WERI-Rb-1 (cell line): ENCODE results near the gene PTPN1.

Source experiments
- DNase-seq: peaks from one replicate; pipeline ENCODE4 v3.0.0-alpha.2; 2020
- H3K27ac ChIP-seq: fragments of 250-450 bp; sonication (Bioruptor Pico); 2 replicates; pipeline ENCODE4 v1.5.1; 2020; ENCODE audit warnings: mild to moderate bottlenecking, moderate library complexity
- H3K27me3 ChIP-seq: fragments of 250-450 bp; sonication (Bioruptor Pico); 2 replicates; pipeline ENCODE4 v1.5.1; 2021; ENCODE audit warnings: mild to moderate bottlenecking, low read depth, moderate library complexity; ENCODE audit not compliant: insufficient read depth, severe bottlenecking
- H3K36me3 ChIP-seq: fragments of 250-450 bp; sonication (Bioruptor Pico); 2 replicates; pipeline ENCODE4 v1.5.1; 2020; ENCODE audit warnings: mild to moderate bottlenecking, moderate library complexity
- H3K4me3 ChIP-seq: 2 replicates; pipeline ENCODE4 v1.5.1; 2011; ENCODE audit warnings: low read depth, mild to moderate bottlenecking, control low read depth, low read length
- H3K9me3 ChIP-seq: fragments of 250-450 bp; sonication (Bioruptor Pico); 2 replicates; pipeline ENCODE4 v1.5.1; 2021; ENCODE audit warnings: mild to moderate bottlenecking, moderate library complexity; ENCODE audit not compliant: severe bottlenecking
- CTCF ChIP-seq: IDR thresholded peaks from 2 replicates; pipeline ENCODE4 v1.5.1; 2011; ENCODE audit warnings: low read depth, mild to moderate bottlenecking, control low read depth, inconsistent platforms, low read length

The PTPN1 gene

GRCh38 chr20:50488236-50488806, 21.9 kb upstream of the PTPN1 start:
- Histone ChIP-seq H3K4me3 (no peak overlapping the region), H3K27ac (no peak overlapping the region), H3K36me3 (no peaks in the 10 kb centered on the region), H3K27me3 (no peaks in the 10 kb centered on the region), H3K9me3 (no peaks in the 10 kb centered on the region)
- DNase-seq, result no peak
- no peak for TF ChIP-seq CTCF

- Histone ChIP-seq H3K9me3 (no peaks in the 10 kb centered on the region), H3K27ac (no peak overlapping the region), H3K27me3 (no peaks in the 10 kb centered on the region), H3K36me3 (no peaks in the 10 kb centered on the region), H3K4me3 (no peak overlapping the region)
- no peak for DNase-seq
- TF ChIP-seq CTCF, result no peak
Observed at GRCh38 chr20:50491168-50491567, 19.0 kb upstream of the PTPN1 start.

- Histone ChIP-seq H3K9me3 (no peaks in the 10 kb centered on the region), H3K27me3 (no peaks in the 10 kb centered on the region), H3K4me3 (no peak overlapping the region), H3K27ac (no peak overlapping the region), H3K36me3 (no peaks in the 10 kb centered on the region)
- TF ChIP-seq CTCF, result no peak
- no peak for DNase-seq
Observed at GRCh38 chr20:50491926-50492634, 18.1 kb upstream of the PTPN1 start.

- Histone ChIP-seq H3K9me3 (no peaks in the 10 kb centered on the region), H3K4me3 (no peak overlapping the region), H3K36me3 (no peaks in the 10 kb centered on the region), H3K27me3 (no peaks in the 10 kb centered on the region), H3K27ac (no peak overlapping the region)
- DNase-seq, result no peak
- no peak for TF ChIP-seq CTCF
Observed at GRCh38 chr20:50493881-50494253, 16.3 kb upstream of the PTPN1 start.

GRCh38 chr20:50494428-50494827, 15.8 kb upstream of the PTPN1 start:
- H3K9me3 ChIP-seq, result no peaks in the 10 kb centered on the region
- TF ChIP-seq CTCF, result no peak
- no peaks in the 10 kb centered on the region for H3K27me3 ChIP-seq
- H3K27ac ChIP-seq, result no peak overlapping the region
- no peak overlapping the region for H3K4me3 ChIP-seq
- H3K36me3 ChIP-seq, result no peaks in the 10 kb centered on the region
- DNase-seq, result no peak
